ENCODE results near the gene ERBB4. TPM values are rescaled to one million over a fixed set of nuclear protein-coding genes. Genes with fewer than 3 reads are reported as not detected.

ERBB4 gene
- total and polyA plus RNA-seq, 2 of the 8 experiments (the other 6 are each of a cell fraction or from before 2014, with no cell fraction given): 0.34 to 1.3 TPM

DNA sequence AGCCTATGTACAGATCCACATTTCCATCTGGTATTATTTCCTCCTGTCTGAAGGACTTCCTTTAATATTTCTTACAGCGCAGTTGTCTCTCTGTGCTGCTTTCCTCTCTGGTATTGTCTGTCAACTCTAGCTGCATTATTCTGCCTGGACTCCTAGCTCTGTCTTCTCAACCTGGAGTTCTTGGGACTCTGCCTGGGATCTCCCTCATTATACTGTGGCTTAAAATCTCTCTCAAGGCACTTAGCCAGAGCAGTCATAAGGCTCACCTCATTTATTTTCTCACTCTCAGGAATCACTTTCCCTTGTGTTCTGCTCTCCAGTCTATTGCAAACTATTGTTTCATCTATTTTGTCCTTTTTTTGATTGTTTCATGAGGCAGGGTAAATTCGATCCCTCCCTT is 850.4 kb downstream of the ERBB4 start (continued):
- TF ChIP-seq, protein P1, sequence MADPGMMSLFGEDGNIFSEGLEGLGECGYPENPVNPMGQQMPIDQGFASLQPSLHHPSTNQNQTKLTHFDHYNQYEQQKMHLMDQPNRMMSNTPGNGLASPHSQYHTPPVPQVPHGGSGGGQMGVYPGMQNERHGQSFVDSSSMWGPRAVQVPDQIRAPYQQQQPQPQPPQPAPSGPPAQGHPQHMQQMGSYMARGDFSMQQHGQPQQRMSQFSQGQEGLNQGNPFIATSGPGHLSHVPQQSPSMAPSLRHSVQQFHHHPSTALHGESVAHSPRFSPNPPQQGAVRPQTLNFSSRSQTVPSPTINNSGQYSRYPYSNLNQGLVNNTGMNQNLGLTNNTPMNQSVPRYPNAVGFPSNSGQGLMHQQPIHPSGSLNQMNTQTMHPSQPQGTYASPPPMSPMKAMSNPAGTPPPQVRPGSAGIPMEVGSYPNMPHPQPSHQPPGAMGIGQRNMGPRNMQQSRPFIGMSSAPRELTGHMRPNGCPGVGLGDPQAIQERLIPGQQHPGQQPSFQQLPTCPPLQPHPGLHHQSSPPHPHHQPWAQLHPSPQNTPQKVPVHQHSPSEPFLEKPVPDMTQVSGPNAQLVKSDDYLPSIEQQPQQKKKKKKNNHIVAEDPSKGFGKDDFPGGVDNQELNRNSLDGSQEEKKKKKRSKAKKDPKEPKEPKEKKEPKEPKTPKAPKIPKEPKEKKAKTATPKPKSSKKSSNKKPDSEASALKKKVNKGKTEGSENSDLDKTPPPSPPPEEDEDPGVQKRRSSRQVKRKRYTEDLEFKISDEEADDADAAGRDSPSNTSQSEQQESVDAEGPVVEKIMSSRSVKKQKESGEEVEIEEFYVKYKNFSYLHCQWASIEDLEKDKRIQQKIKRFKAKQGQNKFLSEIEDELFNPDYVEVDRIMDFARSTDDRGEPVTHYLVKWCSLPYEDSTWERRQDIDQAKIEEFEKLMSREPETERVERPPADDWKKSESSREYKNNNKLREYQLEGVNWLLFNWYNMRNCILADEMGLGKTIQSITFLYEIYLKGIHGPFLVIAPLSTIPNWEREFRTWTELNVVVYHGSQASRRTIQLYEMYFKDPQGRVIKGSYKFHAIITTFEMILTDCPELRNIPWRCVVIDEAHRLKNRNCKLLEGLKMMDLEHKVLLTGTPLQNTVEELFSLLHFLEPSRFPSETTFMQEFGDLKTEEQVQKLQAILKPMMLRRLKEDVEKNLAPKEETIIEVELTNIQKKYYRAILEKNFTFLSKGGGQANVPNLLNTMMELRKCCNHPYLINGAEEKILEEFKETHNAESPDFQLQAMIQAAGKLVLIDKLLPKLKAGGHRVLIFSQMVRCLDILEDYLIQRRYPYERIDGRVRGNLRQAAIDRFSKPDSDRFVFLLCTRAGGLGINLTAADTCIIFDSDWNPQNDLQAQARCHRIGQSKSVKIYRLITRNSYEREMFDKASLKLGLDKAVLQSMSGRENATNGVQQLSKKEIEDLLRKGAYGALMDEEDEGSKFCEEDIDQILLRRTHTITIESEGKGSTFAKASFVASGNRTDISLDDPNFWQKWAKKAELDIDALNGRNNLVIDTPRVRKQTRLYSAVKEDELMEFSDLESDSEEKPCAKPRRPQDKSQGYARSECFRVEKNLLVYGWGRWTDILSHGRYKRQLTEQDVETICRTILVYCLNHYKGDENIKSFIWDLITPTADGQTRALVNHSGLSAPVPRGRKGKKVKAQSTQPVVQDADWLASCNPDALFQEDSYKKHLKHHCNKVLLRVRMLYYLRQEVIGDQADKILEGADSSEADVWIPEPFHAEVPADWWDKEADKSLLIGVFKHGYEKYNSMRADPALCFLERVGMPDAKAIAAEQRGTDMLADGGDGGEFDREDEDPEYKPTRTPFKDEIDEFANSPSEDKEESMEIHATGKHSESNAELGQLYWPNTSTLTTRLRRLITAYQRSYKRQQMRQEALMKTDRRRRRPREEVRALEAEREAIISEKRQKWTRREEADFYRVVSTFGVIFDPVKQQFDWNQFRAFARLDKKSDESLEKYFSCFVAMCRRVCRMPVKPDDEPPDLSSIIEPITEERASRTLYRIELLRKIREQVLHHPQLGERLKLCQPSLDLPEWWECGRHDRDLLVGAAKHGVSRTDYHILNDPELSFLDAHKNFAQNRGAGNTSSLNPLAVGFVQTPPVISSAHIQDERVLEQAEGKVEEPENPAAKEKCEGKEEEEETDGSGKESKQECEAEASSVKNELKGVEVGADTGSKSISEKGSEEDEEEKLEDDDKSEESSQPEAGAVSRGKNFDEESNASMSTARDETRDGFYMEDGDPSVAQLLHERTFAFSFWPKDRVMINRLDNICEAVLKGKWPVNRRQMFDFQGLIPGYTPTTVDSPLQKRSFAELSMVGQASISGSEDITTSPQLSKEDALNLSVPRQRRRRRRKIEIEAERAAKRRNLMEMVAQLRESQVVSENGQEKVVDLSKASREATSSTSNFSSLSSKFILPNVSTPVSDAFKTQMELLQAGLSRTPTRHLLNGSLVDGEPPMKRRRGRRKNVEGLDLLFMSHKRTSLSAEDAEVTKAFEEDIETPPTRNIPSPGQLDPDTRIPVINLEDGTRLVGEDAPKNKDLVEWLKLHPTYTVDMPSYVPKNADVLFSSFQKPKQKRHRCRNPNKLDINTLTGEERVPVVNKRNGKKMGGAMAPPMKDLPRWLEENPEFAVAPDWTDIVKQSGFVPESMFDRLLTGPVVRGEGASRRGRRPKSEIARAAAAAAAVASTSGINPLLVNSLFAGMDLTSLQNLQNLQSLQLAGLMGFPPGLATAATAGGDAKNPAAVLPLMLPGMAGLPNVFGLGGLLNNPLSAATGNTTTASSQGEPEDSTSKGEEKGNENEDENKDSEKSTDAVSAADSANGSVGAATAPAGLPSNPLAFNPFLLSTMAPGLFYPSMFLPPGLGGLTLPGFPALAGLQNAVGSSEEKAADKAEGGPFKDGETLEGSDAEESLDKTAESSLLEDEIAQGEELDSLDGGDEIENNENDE (IDR thresholded peaks at IDR 0.05; ENCODE audit: insufficient replicate concordance, low read length): no peak
